Small intestine (tissue), 7 donors: ENCODE measurements around the gene GYS1. TPM values are rescaled to one million over a fixed set of nuclear protein-coding genes. Genes with fewer than 3 reads are reported as not detected.

Experiments used
- DNase-seq, 2 donors: peaks; one replicate each; pipeline versions ENCODE4 v3.0.0 to v3.0.0-alpha.2; 2013
- FAIRE-seq: peaks from 2 replicates; lab custom pipeline; 2012; peaks lifted over from hg19 to GRCh38; lab: Jason Lieb, UNC
- H3K27ac ChIP-seq, 3 donors: one replicate each; pipeline ENCODE4 v1.5.1; 2013; ENCODE audit warnings: low read length in 2 of 3, mild to moderate bottlenecking in 2 of 3, control low read depth in 1 of 3, inconsistent platforms in 1 of 3, low read depth in 1 of 3, moderate library complexity in 1 of 3
- H3K27me3 ChIP-seq, 3 donors: one replicate each; pipeline ENCODE4 v1.6.1; 2013; ENCODE audit warnings: low read length in 3 of 3, inconsistent platforms in 1 of 3; ENCODE audit not compliant: control insufficient read depth in 3 of 3, insufficient read depth in 3 of 3
- H3K36me3 ChIP-seq, 3 donors: one replicate each; pipeline ENCODE4 v1.6.1; 2013; ENCODE audit warnings: low read length in 3 of 3, inconsistent platforms in 1 of 3, low read depth in 1 of 3, mild to moderate bottlenecking in 1 of 3, moderate library complexity in 1 of 3; ENCODE audit not compliant: control insufficient read depth in 3 of 3, insufficient read depth in 2 of 3
- H3K4me1 ChIP-seq, 3 donors: one replicate each; pipeline ENCODE4 v1.6.1; 2013; ENCODE audit warnings: low read length in 2 of 3, inconsistent platforms in 1 of 3, low read depth in 1 of 3, mild to moderate bottlenecking in 1 of 3, moderate library complexity in 1 of 3; ENCODE audit not compliant: control insufficient read depth in 3 of 3, insufficient read depth in 2 of 3
- H3K4me3 ChIP-seq, 3 donors: one replicate each; pipeline ENCODE4 v1.5.1; 2013; ENCODE audit warnings: low read length in 3 of 3, control low read depth in 1 of 3, inconsistent platforms in 1 of 3, low read depth in 1 of 3, mild to moderate bottlenecking in 1 of 3, moderate library complexity in 1 of 3
- H3K9me3 ChIP-seq, 2 donors: one replicate each; pipeline ENCODE4 v1.6.1; 2013; ENCODE audit warnings: low read depth in 1 of 2, low read length in 1 of 2; ENCODE audit not compliant: control insufficient read depth in 2 of 2, insufficient read depth in 1 of 2
- WGBS, 3 donors: extraction: QIAGEN DNeasy Blood & Tissue Kit; methylation state at CpG; one replicate each; pipeline ENCODE4 v1.1.7; 2013; 5-methylcytosine and 5-hydroxymethylcytosine counted together
- polyA plus RNA-seq, 4 donors: library from polyadenylated mRNA; stranded (reverse) in 3 of 4; unstranded in 1 of 4; fragments of 200-250 nt in 3 of 4; fragments of 120-200 nt in 1 of 4; gene quantifications; one replicate each; pipeline versions ENCODE4 v1.2.1 to v1.2.3, GENCODE V29; 2013
- donor health status: healthy with polysubstance abuse.
- donor health status: control.
- donor health status: control.
- donor health status: Bipolar disorder and iron deficiency.
- donor health status: healthy.

Gene GYS1
- polyA plus RNA-seq, 4 donors = 16.2 to 40.0 (median 25.0) TPM

DNA sequence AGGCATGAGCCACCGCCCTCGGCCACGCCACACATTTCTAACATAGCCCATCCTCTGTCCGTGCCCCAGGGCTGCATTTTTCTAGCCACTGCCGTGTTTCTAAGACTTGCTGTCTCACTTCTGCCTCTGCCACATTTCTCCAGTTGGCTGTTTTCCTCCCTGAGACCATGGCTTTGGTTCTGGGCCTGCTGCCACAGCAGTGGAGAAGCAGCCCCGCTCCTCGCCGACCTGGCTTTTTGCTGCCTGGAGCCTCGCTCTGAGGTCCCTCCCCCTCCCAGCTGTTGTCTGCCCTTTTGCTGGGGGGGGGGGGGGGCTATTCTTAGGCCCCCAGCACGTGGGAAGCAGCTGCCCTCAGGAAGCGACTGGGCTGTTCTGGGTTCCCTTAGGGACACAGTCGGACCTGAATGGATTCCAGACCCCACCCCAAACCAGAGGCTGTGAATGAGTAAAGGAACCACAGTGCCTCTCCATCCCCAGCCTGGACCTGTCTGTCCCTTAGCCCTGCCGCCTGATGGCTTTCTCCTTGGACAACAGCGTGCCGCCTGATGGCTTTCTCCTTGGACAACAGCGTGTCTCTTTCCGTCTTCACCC is 3.3 kb downstream of the GYS1 start:
- Histone ChIP-seq H3K27ac (no peak overlapping the region), H3K27me3 (no peaks in the 10 kb centered on the region), H3K9me3 (no peaks in the 10 kb centered on the region), H3K4me1 (peaks cover 2 to 20% (median 7%) of the 10 kb centered on the region in 3 donors), H3K4me3 (no peak overlapping the region), H3K36me3 (peaks cover 2 to 59% (median 4%) of the 10 kb centered on the region in 3 donors)
- FAIRE-seq (no peak), DNase-seq (no peak)
- WGBS, 3 donors = 78 to 88% (median 88%) methylated on average over 17 of the region's 17 CpGs

DNA sequence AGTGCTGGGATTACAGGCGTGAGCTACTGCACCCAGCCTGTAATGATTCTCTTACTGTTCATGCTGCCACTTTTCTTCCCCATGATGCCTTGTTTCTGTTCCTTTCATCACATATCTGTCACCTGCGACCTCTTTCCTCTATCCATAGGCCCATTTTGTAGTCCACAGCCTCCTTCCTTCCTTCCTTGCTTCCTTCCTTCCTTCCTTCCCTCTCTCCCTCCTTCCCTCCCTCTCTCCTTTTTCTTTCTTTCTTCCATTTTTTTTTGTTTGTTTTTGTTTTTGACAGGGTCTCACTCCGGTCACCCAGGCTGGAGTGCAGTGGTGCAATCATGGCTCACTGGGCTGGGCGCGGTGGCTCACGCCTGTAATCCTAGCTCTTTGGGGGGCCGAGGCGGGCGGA is 4.2 kb downstream of the GYS1 start:
- FAIRE-seq = no peak
- H3K27ac ChIP-seq = no peak overlapping the region
- no peak for DNase-seq
- H3K4me1 ChIP-seq = peaks cover 2 to 13% (median 7%) of the 10 kb centered on the region in 3 donors
- H3K27me3 ChIP-seq = no peaks in the 10 kb centered on the region
- H3K4me3 ChIP-seq = no peak overlapping the region
- H3K36me3 ChIP-seq = peaks cover 2 to 68% (median 4%) of the 10 kb centered on the region in 3 donors
- WGBS, 3 donors = 95% methylated on average over 9 of the region's 9 CpGs
- H3K9me3 ChIP-seq = no peaks in the 10 kb centered on the region

DNA sequence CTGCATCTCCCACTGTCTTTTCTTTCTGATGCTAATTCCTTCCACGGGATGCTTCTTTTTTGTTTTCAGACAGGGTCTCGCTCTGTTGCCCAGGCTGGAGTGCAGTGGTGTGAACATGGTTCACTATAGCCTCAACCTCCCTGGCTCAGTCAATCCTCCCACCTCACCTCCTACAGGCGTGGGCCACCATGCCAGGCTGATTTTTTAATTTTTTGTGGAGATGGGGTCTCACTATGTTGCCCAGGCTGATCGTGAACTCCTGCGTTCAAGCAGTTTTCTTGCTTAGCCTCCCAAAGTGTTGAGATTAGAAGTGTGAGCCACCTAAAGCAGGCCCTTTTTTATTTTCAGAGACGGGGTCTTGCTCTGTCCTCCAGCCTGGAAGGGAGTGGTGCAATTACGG is 4.8 kb downstream of the GYS1 start:
- Histone ChIP-seq H3K4me1 (peaks cover 2 to 13% (median 7%) of the 10 kb centered on the region in 3 donors), H3K27ac (no peak overlapping the region), H3K27me3 (no peaks in the 10 kb centered on the region), H3K9me3 (no peaks in the 10 kb centered on the region), H3K4me3 (no peak overlapping the region), H3K36me3 (peaks cover 2 to 70% (median 4%) of the 10 kb centered on the region in 3 donors)
- DNase-seq (no peak), FAIRE-seq (no peak)
- 88 to 98% (median 97%) methylated on average over 7 of the region's 7 CpGs for WGBS, 3 donors

DNA sequence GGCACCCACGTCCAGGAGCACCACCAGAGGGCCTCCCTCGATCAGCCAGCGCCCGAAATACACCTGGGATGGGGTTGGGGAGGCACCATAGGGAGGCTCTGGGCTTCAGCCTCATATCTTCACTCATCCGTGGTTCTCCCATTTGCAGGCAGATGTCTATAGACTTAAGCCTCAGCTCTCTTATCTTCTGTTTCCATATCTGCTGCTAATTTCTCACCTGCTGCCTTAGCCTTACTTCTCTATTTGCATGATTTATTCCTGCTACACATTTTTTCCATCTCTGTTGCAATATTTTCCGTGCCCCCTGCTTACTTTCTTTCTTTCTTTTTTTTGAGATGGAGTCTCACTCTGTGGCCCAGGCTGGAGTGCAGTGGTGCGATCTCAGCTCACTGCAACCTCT is 5.8 kb downstream of the GYS1 start:
- Histone ChIP-seq H3K36me3 (peaks cover 4 to 78% (median 7%) of the 10 kb centered on the region in 3 donors), H3K27ac (no peak overlapping the region), H3K9me3 (no peaks in the 10 kb centered on the region), H3K27me3 (no peaks in the 10 kb centered on the region), H3K4me3 (no peak overlapping the region), H3K4me1 (peaks cover 2 to 13% (median 7%) of the 10 kb centered on the region in 3 donors)
- DNase-seq = no peak
- WGBS, 3 donors = 86 to 88% (median 87%) methylated on average over 7 of the region's 7 CpGs
- FAIRE-seq = no peak

DNA sequence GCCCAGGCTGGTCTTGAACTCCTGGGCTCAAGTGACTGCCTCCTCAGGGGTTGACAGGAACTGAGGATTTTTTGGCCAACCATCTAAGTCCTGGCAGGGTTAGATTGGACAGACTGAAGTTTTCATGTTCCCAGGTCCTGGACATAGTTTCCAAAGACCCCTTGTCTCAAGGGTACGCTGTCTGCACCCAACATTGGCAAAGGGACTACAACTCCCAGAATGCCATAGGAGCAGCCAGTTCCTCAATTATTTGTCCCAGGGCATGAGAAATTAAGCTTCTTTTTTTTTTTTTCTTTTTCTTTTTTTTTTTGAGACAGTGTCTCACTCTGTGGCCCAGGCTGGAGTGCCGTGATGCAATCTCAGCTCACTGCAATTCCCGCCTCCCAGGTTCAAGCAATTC is 6.9 kb downstream of the GYS1 start:
- Histone ChIP-seq H3K27me3 (no peaks in the 10 kb centered on the region), H3K27ac (no peak overlapping the region), H3K4me1 (peaks cover 0 to 3% (median 0%) of the 10 kb centered on the region in 3 donors), H3K4me3 (no peak overlapping the region), H3K36me3 (peaks cover 4 to 88% (median 8%) of the 10 kb centered on the region in 3 donors), H3K9me3 (no peaks in the 10 kb centered on the region)
- no peak for FAIRE-seq
- WGBS, 3 donors = 90 to 94% (median 93%) methylated on average over 3 of the region's 3 CpGs
- no peak for DNase-seq

DNA sequence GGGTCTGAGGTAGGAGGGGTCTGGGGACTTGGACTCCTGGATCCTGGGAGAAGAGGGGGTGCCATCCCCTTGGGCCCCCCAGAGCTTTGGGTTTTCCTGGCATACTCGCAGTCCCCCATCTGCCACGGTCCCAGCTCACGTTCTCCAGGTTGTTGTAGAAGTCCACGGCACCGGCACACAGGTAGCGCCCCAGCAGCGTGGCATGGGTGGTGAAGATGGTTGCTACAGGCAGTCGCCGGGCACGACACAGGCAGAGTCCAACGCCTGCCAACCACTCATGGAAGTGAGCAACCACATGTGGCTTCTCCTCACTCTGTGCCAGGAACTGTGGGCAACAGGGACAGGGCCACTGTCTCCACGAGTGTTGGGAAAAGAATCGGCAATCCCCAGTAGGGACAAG is 7.4 kb downstream of the GYS1 start:
- H3K36me3 ChIP-seq = peaks cover 4 to 87% (median 8%) of the 10 kb centered on the region in 3 donors
- no peak for FAIRE-seq
- 95 to 98% (median 97%) methylated on average over 13 of the region's 13 CpGs for WGBS, 3 donors

DNA sequence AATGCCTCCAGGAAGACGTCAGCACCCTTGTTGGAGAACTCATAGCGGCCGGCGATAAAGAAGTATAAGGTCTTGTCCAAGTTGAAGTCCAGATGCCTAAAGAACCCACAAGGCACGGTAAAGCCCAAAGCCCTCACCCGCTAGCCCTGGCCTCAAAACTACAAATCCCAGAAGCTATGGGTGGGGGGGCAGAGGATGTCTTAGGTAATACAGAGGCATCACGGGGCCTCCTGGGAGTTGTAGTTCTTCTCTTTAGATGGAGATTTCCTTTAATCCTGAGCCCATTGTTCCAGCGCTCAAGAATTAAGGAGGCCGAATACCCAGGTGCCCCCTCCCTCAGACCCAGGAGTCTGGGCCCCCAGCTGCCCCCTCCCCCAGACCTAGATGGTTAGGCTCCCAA is 10.8 kb downstream of the GYS1 start:
- Histone ChIP-seq H3K4me1 (no peaks in the 10 kb centered on the region), H3K36me3 (peaks cover 0 to 81% (median 7%) of the 10 kb centered on the region in 3 donors), H3K27me3 (no peaks in the 10 kb centered on the region), H3K4me3 (no peak overlapping the region), H3K27ac (no peak overlapping the region), H3K9me3 (no peaks in the 10 kb centered on the region)
- WGBS, 3 donors = 95 to 97% (median 97%) methylated on average over 9 of the region's 9 CpGs
- DNase-seq (no peak), FAIRE-seq (no peak)

More for the DNA sequence above, 7.4 kb downstream of the GYS1 start:
- Histone ChIP-seq H3K4me1 (no peaks in the 10 kb centered on the region), H3K27me3 (no peaks in the 10 kb centered on the region), H3K9me3 (no peaks in the 10 kb centered on the region), H3K4me3 (no peak overlapping the region), H3K27ac (no peak overlapping the region)
- no peak for DNase-seq

DNA sequence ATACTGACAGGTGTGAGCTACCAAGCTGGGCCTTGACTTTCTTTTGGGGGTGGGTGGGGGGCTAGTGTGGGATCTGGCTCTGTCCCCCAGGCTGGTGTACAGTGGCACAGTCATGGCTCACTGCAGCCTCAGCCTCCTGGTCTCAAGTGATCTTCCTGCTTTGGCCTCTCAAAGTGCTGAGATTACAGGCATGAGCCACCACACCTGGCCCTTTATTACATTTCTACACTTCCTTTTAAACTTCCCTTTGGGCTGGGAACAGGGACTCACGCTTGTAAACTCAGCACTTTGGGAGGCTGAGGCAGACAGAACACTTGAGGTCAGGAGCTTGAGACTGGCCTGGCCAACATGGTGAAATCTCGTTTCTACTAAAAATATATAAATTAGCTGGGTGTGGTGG is 16.0 kb downstream of the GYS1 start:
- Histone ChIP-seq H3K4me1 (no peaks in the 10 kb centered on the region), H3K4me3 (no peak overlapping the region), H3K27me3 (no peaks in the 10 kb centered on the region), H3K27ac (no peak overlapping the region), H3K36me3 (peaks cover 2 to 81% (median 3%) of the 10 kb centered on the region in 3 donors), H3K9me3 (no peaks in the 10 kb centered on the region)
- WGBS, 3 donors = 55 to 81% (median 71%) methylated on average over 2 of the region's 2 CpGs
- DNase-seq (no peak), FAIRE-seq (no peak)
